Measurements from ENCODE around the gene CHST6.

DNA sequence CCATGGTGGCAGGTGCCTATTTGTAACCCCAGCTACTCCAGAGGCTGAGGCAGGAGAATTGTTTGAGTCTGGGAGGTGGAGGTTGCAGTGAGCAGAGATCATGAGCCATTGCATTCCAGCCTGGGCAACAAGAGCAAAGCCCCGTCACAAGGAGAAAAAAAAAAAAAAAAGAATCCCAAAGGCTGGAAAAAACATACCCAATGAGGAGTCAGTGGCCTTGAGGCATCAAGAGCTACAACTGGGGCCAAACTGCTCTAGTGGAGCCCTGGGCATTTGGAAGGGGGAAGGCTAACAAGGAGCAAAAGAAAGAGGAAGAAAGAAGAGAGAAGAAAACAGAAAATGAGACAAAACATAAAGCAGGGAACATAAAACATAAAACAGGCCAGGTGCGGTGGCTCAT, 6.9 kb downstream of the CHST6 start:
- TF ChIP-seq POLR2A (IDR thresholded peaks at IDR 0.05), result no peak
- TF ChIP-seq, protein P1, sequence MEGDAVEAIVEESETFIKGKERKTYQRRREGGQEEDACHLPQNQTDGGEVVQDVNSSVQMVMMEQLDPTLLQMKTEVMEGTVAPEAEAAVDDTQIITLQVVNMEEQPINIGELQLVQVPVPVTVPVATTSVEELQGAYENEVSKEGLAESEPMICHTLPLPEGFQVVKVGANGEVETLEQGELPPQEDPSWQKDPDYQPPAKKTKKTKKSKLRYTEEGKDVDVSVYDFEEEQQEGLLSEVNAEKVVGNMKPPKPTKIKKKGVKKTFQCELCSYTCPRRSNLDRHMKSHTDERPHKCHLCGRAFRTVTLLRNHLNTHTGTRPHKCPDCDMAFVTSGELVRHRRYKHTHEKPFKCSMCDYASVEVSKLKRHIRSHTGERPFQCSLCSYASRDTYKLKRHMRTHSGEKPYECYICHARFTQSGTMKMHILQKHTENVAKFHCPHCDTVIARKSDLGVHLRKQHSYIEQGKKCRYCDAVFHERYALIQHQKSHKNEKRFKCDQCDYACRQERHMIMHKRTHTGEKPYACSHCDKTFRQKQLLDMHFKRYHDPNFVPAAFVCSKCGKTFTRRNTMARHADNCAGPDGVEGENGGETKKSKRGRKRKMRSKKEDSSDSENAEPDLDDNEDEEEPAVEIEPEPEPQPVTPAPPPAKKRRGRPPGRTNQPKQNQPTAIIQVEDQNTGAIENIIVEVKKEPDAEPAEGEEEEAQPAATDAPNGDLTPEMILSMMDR (IDR thresholded peaks at IDR 0.05), result no peak
